Measurements from ENCODE around the gene ARHGAP6. TPM values are rescaled to one million over a fixed set of nuclear protein-coding genes. Genes with fewer than 3 reads are reported as not detected.

Gene ARHGAP6
- total RNA-seq, 4 donors from 2014 or later, result 49.2 to 63.8 (median 51.5) TPM

- DNase-seq, result no peak
- no peak overlapping the region for H3K27ac ChIP-seq
- intact Hi-C loops (cut with DNase I), result no loop called here
- H3K9me3 ChIP-seq, result no peaks in the 10 kb centered on the region
- no peak overlapping the region for H3K4me3 ChIP-seq (replicated peaks in 1 of 3)
- no peaks in the 10 kb centered on the region for H3K4me1 ChIP-seq
- no peaks in the 10 kb centered on the region for H3K36me3 ChIP-seq
- 88 to 89% methylated on average over 3 of the region's 3 CpGs for WGBS, 2 donors
- TF ChIP-seq, protein P1, sequence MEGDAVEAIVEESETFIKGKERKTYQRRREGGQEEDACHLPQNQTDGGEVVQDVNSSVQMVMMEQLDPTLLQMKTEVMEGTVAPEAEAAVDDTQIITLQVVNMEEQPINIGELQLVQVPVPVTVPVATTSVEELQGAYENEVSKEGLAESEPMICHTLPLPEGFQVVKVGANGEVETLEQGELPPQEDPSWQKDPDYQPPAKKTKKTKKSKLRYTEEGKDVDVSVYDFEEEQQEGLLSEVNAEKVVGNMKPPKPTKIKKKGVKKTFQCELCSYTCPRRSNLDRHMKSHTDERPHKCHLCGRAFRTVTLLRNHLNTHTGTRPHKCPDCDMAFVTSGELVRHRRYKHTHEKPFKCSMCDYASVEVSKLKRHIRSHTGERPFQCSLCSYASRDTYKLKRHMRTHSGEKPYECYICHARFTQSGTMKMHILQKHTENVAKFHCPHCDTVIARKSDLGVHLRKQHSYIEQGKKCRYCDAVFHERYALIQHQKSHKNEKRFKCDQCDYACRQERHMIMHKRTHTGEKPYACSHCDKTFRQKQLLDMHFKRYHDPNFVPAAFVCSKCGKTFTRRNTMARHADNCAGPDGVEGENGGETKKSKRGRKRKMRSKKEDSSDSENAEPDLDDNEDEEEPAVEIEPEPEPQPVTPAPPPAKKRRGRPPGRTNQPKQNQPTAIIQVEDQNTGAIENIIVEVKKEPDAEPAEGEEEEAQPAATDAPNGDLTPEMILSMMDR (IDR thresholded peaks at IDR 0.05), result no peak
- TF ChIP-seq POLR2A (IDR thresholded peaks at IDR 0.05), result no peak
- H3K27me3 ChIP-seq, result no peaks in the 10 kb centered on the region
These were observed 18.6 kb downstream of the ARHGAP6 start for GRCh38 chrX:11647138-11647537.

DNA sequence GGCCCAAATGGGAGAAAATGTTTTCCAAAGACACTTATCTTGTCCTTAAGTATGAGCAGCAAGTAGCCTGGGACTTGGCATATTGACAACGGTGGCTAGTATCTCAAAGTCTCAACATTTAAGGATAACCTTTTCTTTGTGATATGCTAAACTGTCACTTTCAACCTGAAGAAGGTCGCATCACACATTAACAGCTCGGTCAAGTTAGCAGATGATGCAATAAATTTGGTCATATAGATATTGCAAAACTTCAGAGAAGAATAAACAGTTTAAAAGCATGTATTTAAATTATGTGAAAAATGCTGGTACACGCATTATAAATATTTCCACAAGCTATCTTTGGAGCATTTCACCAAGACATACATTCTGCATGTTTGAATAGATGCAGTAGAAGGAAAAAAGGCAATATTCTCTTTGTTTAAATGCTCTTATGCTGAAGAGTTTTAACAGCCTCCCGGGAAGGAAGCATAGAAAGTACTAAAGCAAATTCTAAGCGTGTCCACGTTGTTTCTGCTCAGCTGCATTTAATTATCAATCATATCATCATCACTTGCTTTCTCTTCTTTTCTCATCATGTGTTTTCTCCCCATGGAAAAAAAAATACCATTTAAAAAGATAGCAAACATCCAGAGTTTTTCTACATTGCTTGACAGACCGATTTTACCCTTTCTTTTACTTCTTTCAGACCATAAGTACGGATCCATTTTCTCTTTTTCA is 24.2 kb downstream of the ARHGAP6 start:
- Histone ChIP-seq H3K9me3 (no peaks in the 10 kb centered on the region), H3K27ac (no peak overlapping the region), H3K4me3 (replicated peaks in 1 of 3) (no peak overlapping the region), H3K36me3 (no peaks in the 10 kb centered on the region), H3K4me1 (no peaks in the 10 kb centered on the region), H3K27me3 (no peaks in the 10 kb centered on the region)
- intact Hi-C loops (cut with DNase I), result no loop called here
- 66 to 71% methylated on average over 9 of the region's 9 CpGs for WGBS, 2 donors
- DNase-seq, result no peak
- TF ChIP-seq, protein P1 (IDR thresholded peaks at IDR 0.05), result no peak
- no peak for TF ChIP-seq POLR2A (IDR thresholded peaks at IDR 0.05)

GRCh38 chrX:11640089-11640488 is 25.6 kb downstream of the ARHGAP6 start:
- intact Hi-C loops (cut with DNase I), result no loop called here

DNA sequence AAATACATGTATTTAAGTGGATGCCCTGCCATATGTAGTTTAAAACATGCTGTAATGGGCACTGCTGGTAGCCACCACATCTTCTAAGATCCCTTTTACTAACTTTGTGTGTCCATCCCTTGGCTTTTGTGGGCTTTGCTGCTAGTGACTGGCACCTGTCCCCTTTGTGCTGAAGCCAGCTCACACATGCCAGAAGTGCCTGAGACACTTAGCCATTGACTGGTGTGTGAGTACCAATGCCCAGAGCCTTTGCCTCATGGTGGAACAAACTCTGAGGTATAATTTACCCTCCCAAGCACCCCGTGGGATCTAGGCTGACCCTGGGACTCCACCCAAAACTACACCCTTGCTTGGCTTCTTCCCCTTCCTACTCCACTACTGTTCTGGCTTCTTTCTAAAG is 33.0 kb downstream of the ARHGAP6 start:
- Histone ChIP-seq H3K27ac (no peak overlapping the region), H3K36me3 (no peaks in the 10 kb centered on the region), H3K27me3 (no peaks in the 10 kb centered on the region), H3K4me1 (no peaks in the 10 kb centered on the region), H3K4me3 (replicated peaks in 1 of 3) (no peak overlapping the region), H3K9me3 (no peaks in the 10 kb centered on the region)
- TF ChIP-seq, protein P1 (IDR thresholded peaks at IDR 0.05), result no peak
- no peak for TF ChIP-seq POLR2A (IDR thresholded peaks at IDR 0.05)
- 30 to 54% methylated on average over 1 of the region's 1 CpG for WGBS, 2 donors
- intact Hi-C loops (cut with DNase I), result no loop called here
- no peak for DNase-seq

More at GRCh38 chrX:11640089-11640488, 25.6 kb downstream of the ARHGAP6 start:
- WGBS, 2 donors, result 59 to 68% methylated on average over 4 of the region's 4 CpGs
- Histone ChIP-seq H3K27ac (no peak overlapping the region), H3K9me3 (no peaks in the 10 kb centered on the region), H3K4me3 (replicated peaks in 1 of 3) (no peak overlapping the region), H3K36me3 (no peaks in the 10 kb centered on the region), H3K27me3 (no peaks in the 10 kb centered on the region), H3K4me1 (no peaks in the 10 kb centered on the region)
- TF ChIP-seq, protein P1 (IDR thresholded peaks at IDR 0.05), result no peak
- TF ChIP-seq POLR2A (IDR thresholded peaks at IDR 0.05), result no peak
- no peak for DNase-seq

DNA sequence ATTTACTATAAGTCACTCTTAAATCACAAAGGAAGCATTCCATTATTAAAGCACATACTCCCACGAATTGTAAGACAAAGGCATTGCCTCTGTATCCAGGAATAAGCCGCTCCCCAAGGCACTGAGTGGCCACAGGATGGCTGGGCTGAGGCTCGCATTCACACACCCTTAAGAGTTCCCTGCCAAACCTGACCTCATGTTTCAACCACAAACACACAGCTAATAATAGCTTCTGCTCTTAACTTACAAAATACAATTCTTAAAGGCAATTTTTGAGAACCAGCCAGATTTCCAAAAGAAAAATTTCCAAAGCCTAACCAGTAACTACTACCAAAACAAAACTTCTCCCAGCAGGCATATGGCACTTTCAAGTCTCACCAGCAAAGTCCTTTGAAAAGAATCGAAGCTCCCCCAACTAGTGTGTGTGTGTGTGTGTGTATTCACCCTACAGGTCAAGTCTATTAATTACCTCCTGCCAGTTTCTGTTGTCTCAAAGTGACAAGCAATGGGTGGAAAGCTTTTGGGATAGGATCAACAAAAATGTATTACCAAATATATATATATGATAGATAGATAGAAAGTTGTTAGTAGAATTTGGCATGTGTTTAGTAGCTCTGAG is 36.0 kb downstream of the ARHGAP6 start:
- no peak overlapping the region for H3K27ac ChIP-seq
- 38 to 53% methylated on average over 4 of the region's 4 CpGs for WGBS, 2 donors
- DNase-seq, result peak in 1 of 2 donors; percentile 0

More for the DNA sequence above, 36.0 kb downstream of the ARHGAP6 start:
- no peak overlapping the region for H3K4me3 ChIP-seq (replicated peaks in 1 of 3)
- no peaks in the 10 kb centered on the region for H3K27me3 ChIP-seq
- H3K9me3 ChIP-seq, result no peaks in the 10 kb centered on the region
- no peaks in the 10 kb centered on the region for H3K36me3 ChIP-seq
- TF ChIP-seq, protein P1 (IDR thresholded peaks at IDR 0.05), result no peak
- TF ChIP-seq POLR2A (IDR thresholded peaks at IDR 0.05), result no peak
- no peaks in the 10 kb centered on the region for H3K4me1 ChIP-seq
- intact Hi-C loops (cut with DNase I), result no loop called here

All from thyroid gland (tissue), 4 donors.